Esophagus muscularis mucosa (tissue), 4 donors: ENCODE data around the gene CAST.

Experiments
- CTCF ChIP-seq, 3 experiments: fragments of 200-600 bp in 2 of 3; fragments of 450-650 bp in 1 of 3; sonication (generic) in 2 of 3; IDR thresholded peaks; one replicate each; pipeline ENCODE4 v1.5.1; 2017 to 2019; ENCODE audit warnings: antibody characterized with exemption in 3 of 3, mild to moderate bottlenecking in 2 of 3, moderate library complexity in 1 of 3
- EP300 ChIP-seq: sonication (generic); formaldehyde crosslinking; IDR thresholded peaks from one replicate; pipeline ENCODE4 v1.6.1; 2017; ENCODE audit warnings: antibody characterized with exemption
- POLR2A ChIP-seq: fragments of 450-650 bp; IDR thresholded peaks from one replicate; pipeline ENCODE4 v1.6.1; 2017; ENCODE audit warnings: antibody characterized with exemption, moderate library complexity, mild to moderate bottlenecking, low read depth

- no peak for TF ChIP-seq CTCF (IDR thresholded peaks at IDR 0.05)
- no peak for TF ChIP-seq POLR2A
- TF ChIP-seq EP300: no peak
Observed at GRCh38 chr5:96648023-96648422, 14.2 kb upstream of the CAST start.
